HCT116 (cell line): Measurements from ENCODE around the gene DIP2C. TPM values are rescaled to one million over a fixed set of nuclear protein-coding genes. Genes with fewer than 3 reads are reported as not detected.

Source experiments
- ATAC-seq: fragments of 200-7000 bp; cut with Tn5 transposase; 2 replicates; pipeline ENCODE4 v1.9.1; 2020; ENCODE audit warnings: mild to moderate bottlenecking, moderate library complexity
- BruUV-seq: library from RNA; stranded (reverse); fragments of 400-500 nt; replicated peaks from 2 replicates; lab custom pipeline; 2021; lab: Mats Ljungman, UMichigan
- CTCF ChIA-PET: fragments of 300-600 bp; sonication (Branson Sonifier 250); formaldehyde crosslinking; loops from one replicate; lab custom pipeline; 2021; ENCODE audit warnings: antibody characterized with exemption; lab: Charles Lee
- POLR2A ChIA-PET: fragments of 300-600, 350-600 bp; sonication (Branson Sonifier 250); formaldehyde crosslinking; loops from one replicate; lab custom pipeline; 2021; ENCODE audit warnings: antibody characterized with exemption; lab: Charles Lee
- RAD21 ChIA-PET, 2 experiments: fragments of 300-600 bp; sonication (Branson Sonifier 250); formaldehyde crosslinking; loops; one replicate each; lab custom pipeline; 2023; ENCODE audit warnings: low total read pairs in 2 of 2; ENCODE audit not compliant: uncharacterized antibody in 2 of 2, unreplicated experiment in 2 of 2, low non-redundant PET in 1 of 2; lab: Charles Lee
- DNase-seq: peaks from one replicate; pipeline ENCODE4 v3.0.0-alpha.2; 2010; ENCODE audit warnings: low read depth, low spot score
- H2AFZ ChIP-seq: fragments of 200-600 bp; shearing (Covaris generic), sonication (generic); 2 replicates; pipeline ENCODE4 v1.6.1; 2017; ENCODE audit warnings: low read depth, mixed run types, mixed read lengths, antibody characterized with exemption, low read length; ENCODE audit not compliant: poor library complexity, severe bottlenecking
- H3K27ac ChIP-seq: 2 replicates; pipeline ENCODE4 v1.5.1; 2012; ENCODE audit warnings: low read depth, low read length
- H3K27me3 ChIP-seq: fragments of 200-600 bp; sonication (generic); 2 replicates; pipeline ENCODE4 v1.6.1; 2016; ENCODE audit warnings: mixed run types, low read length, mixed read lengths; ENCODE audit not compliant: insufficient read depth
- H3K36me3 ChIP-seq, 2 experiments: fragments of 200-500 bp in 1 of 2; fragments of 200-600 bp in 1 of 2; sonication (Bioruptor generic) in 1 of 2; sonication (generic) in 1 of 2; 2 replicates each; pipeline versions ENCODE4 v1.5.1 to v1.6.1; 2014 to 2016; ENCODE audit warnings: low read length in 2 of 2, inconsistent platforms in 1 of 2, mixed read lengths in 1 of 2, mixed run types in 1 of 2; ENCODE audit not compliant: insufficient read depth in 2 of 2, control insufficient read depth in 1 of 2
- H3K4me1 ChIP-seq, 2 experiments: fragments of 200-600 bp in 1 of 2; sonication (generic) in 1 of 2; 2 replicates each; pipeline versions ENCODE4 v1.5.1 to v1.6.1; 2012 to 2017; ENCODE audit warnings: low read length in 2 of 2, inconsistent platforms in 1 of 2, mild to moderate bottlenecking in 1 of 2, mixed read lengths in 1 of 2, mixed run types in 1 of 2, moderate library complexity in 1 of 2; ENCODE audit not compliant: insufficient read depth in 2 of 2, control insufficient read depth in 1 of 2
- H3K4me2 ChIP-seq: fragments of 200-600 bp; sonication (generic); 2 replicates; pipeline ENCODE4 v1.6.1; 2017; ENCODE audit warnings: mixed run types, low read length, mixed read lengths
- H3K4me3 ChIP-seq, 2 experiments: fragments of 200-600 bp in 1 of 2; sonication (generic) in 1 of 2; replicated peaks in 1 of 2; 2 replicates each; pipeline ENCODE4 v1.5.1; 2011 to 2016; ENCODE audit warnings: low read length in 2 of 2, control low read depth in 1 of 2, low read depth in 1 of 2, mild to moderate bottlenecking in 1 of 2, mixed read lengths in 1 of 2, mixed run types in 1 of 2
- H3K79me2 ChIP-seq: fragments of 200-600 bp; sonication (generic); 2 replicates; pipeline ENCODE4 v1.6.1; 2017; ENCODE audit warnings: mild to moderate bottlenecking, mixed run types, low read length, moderate library complexity, mixed read lengths; ENCODE audit not compliant: insufficient read depth
- H3K9ac ChIP-seq: fragments of 200-600 bp; sonication (generic); 2 replicates; pipeline ENCODE4 v1.6.1; 2016; ENCODE audit warnings: low read length, mixed read lengths
- H3K9me2 ChIP-seq: fragments of 200-600 bp; sonication (generic), shearing (Covaris generic); 2 replicates; pipeline ENCODE4 v1.6.1; 2017; ENCODE audit warnings: mixed run types, mild to moderate bottlenecking, moderate library complexity; ENCODE audit not compliant: insufficient read depth
- H3K9me3 ChIP-seq, 2 experiments: fragments of 200-500 bp in 1 of 2; fragments of 200-600 bp in 1 of 2; sonication (Bioruptor generic) in 1 of 2; sonication (generic) in 1 of 2; 2 replicates each; pipeline ENCODE4 v1.6.1; 2014 to 2017; ENCODE audit warnings: low read length in 2 of 2, mixed read lengths in 2 of 2, inconsistent platforms in 1 of 2, low read depth in 1 of 2, mild to moderate bottlenecking in 1 of 2, mixed run types in 1 of 2, moderate library complexity in 1 of 2; ENCODE audit not compliant: control insufficient read depth in 1 of 2, insufficient read depth in 1 of 2
- H4K20me1 ChIP-seq: fragments of 200-600 bp; sonication (generic), shearing (Covaris generic); 2 replicates; pipeline ENCODE4 v1.6.1; 2017; ENCODE audit warnings: mixed run types, mild to moderate bottlenecking, moderate library complexity; ENCODE audit not compliant: insufficient read depth
- CBX3 ChIP-seq: IDR thresholded peaks from 2 replicates; pipeline ENCODE4 v1.6.1; 2012; ENCODE audit warnings: low read depth
- CTCF ChIP-seq, 3 experiments: fragments of 200-600 bp in 1 of 3; sonication (generic) in 1 of 3; IDR thresholded peaks in 2 of 3; conservative IDR thresholded peaks in 1 of 3; 2 replicates each; pipeline ENCODE4 v1.5.1; 2012 to 2017; ENCODE audit warnings: low read depth in 2 of 3, low read length in 2 of 3, antibody characterized with exemption in 1 of 3, borderline replicate concordance in 1 of 3, control low read depth in 1 of 3, mild to moderate bottlenecking in 1 of 3, mixed read lengths in 1 of 3, mixed run types in 1 of 3, moderate library complexity in 1 of 3; ENCODE audit not compliant: insufficient read depth in 1 of 3
- EZH2 ChIP-seq: fragments of 200-600 bp; sonication (generic); IDR thresholded peaks from 2 replicates; pipeline ENCODE4 v1.6.1; 2017; ENCODE audit warnings: antibody characterized with exemption, mixed run types
- JUND ChIP-seq: IDR thresholded peaks from 2 replicates; pipeline ENCODE4 v1.6.1; 2012
- POLR2AphosphoS5 ChIP-seq: IDR thresholded peaks from 2 replicates; pipeline ENCODE4 v1.6.1; 2011; ENCODE audit warnings: mild to moderate bottlenecking, low read depth, low read length, moderate library complexity
- RAD21 ChIP-seq: IDR thresholded peaks from 2 replicates; pipeline ENCODE4 v1.6.1; 2012; ENCODE audit warnings: low read depth, mild to moderate bottlenecking
- REST ChIP-seq: IDR thresholded peaks from 2 replicates; pipeline ENCODE4 v1.6.1; 2012; ENCODE audit warnings: low read depth
- SP1 ChIP-seq: IDR thresholded peaks from 2 replicates; pipeline ENCODE4 v1.6.1; 2012; ENCODE audit warnings: low read depth
- TCF7L2 ChIP-seq: IDR thresholded peaks from 2 replicates; pipeline ENCODE4 v1.7.0; 2011; ENCODE audit warnings: borderline replicate concordance, inconsistent platforms; ENCODE audit not compliant: insufficient read depth, insufficient read length; ENCODE audit errors: extremely low read depth
- ZBTB33 ChIP-seq: IDR thresholded peaks from 2 replicates; pipeline ENCODE4 v1.6.1; 2011; ENCODE audit warnings: mild to moderate bottlenecking, low read length, moderate library complexity; ENCODE audit not compliant: insufficient replicate concordance; ENCODE audit errors: extremely low read depth
- ZNF274 ChIP-seq: fragments of 200-500 bp; sonication (Bioruptor generic); IDR thresholded peaks from 2 replicates; pipeline ENCODE4 v1.6.1; 2014; ENCODE audit warnings: mild to moderate bottlenecking, low read depth, low read length, inconsistent platforms
- intact Hi-C: fragments of 100-400 bp; cut with micrococcal nuclease; formaldehyde crosslinking; loops from 2 replicates; pipeline ENCODE4 v1.10.0; 2022
- total RNA-seq: library from RNA; stranded (reverse); gene quantifications from one replicate; pipeline ENCODE4 v1.2.1, GENCODE V29; 2021; ENCODE audit not compliant: unreplicated experiment

The DIP2C gene
- total RNA-seq, 1 experiment from 2014 or later, result 15.4 TPM

GRCh38 chr10:555281-555680, 134.2 kb downstream of the DIP2C start (continued):
- no peak for TF ChIP-seq ZBTB33

DNA sequence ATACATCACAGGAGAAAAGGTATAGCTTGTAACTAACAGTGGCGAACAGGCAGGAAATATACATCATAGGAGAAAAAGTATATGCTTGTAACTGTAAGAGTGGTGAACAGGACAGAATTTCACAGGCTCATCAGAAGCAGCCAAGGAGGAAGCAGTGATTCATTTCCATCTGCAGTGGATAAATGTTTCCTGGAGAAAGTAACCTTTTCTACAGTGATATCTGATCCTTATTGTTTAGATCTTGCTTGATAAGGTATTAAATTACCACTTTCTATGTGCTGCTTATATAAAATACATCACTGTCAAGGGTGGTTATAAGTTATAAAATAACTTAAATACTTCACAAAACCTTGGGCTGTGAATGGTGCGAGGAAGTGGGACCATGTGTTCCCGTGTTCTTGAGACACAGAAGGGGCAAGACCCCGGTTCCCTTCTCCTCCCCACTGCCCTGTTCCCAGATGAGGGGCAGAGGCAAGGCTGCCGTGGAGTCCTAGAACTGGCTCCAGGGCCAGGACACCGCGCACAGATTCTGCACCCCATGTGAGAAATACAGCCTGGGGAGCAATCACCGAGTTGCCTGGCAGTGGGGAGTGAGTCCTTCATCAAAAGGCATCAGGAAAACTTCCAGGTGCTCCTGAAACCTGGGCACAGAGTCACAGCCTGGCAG, 135.2 kb downstream of the DIP2C start:
- ChIA-PET RAD21 (no interaction called here), CTCF (no interaction called here), POLR2A (no interaction called here)
- Histone ChIP-seq H3K27me3 (no peaks in the 10 kb centered on the region), H3K4me2 (no peak overlapping the region), H3K4me1 (no peaks in the 10 kb centered on the region), H3K27ac (no peak overlapping the region), H3K36me3 (no peaks in the 10 kb centered on the region), H3K9me2 (no peaks in the 10 kb centered on the region), H4K20me1 (no peaks in the 10 kb centered on the region), H2AFZ (no peak overlapping the region), H3K4me3 (no peak overlapping the region), H3K79me2 (no peaks in the 10 kb centered on the region), H3K9ac (no peak overlapping the region), H3K9me3 (no peaks in the 10 kb centered on the region)
- ATAC-seq, result no peak
- no TSS peak for BruUV-seq
- DNase-seq, result no peak
- intact Hi-C loops, result no loop called here
- TF ChIP-seq ZBTB33 (no peak), ZNF274 (no peak), POLR2AphosphoS5 (no peak), TCF7L2 (no peak), CTCF (IDR thresholded peaks at IDR 0.05 in 2 of 3, conservative IDR thresholded peaks at IDR 0.05 in 1 of 3; ENCODE audit: borderline replicate concordance in 1 of 3, insufficient read depth in 1 of 3, low read depth in 2 of 3, low read length in 2 of 3) (no peak), SP1 (no peak), REST (no peak), EZH2 (no peak), RAD21 (no peak), CBX3 (no peak), JUND (no peak)
